NB4 (cell line): ENCODE measurements around the gene DAAM2.

Source experiments
- CTCF ChIP-seq: IDR thresholded peaks from one replicate; pipeline ENCODE4 v1.5.1; 2012; ENCODE audit warnings: low read depth, low read length
- MAX ChIP-seq: IDR thresholded peaks from 2 replicates; pipeline ENCODE4 v1.6.1; 2011; ENCODE audit warnings: low read depth, low read length
- POLR2A ChIP-seq: IDR thresholded peaks from 2 replicates; pipeline ENCODE4 v1.6.1; 2011; ENCODE audit warnings: mild to moderate bottlenecking; ENCODE audit not compliant: insufficient read length; ENCODE audit errors: extremely low read depth

GRCh38 chr6:39885691-39886090 lies 93.5 kb downstream of the DAAM2 start:
- TF ChIP-seq CTCF (no peak), MAX (no peak), POLR2A (no peak)
